ACHN (cell line): ENCODE measurements around the gene NPVF.

ENCODE experiments used
- DNase-seq: peaks from one replicate; pipeline ENCODE4 v3.0.0-alpha.2; 2015
- in situ Hi-C: cut with HindIII; loops from 2 replicates; pipeline ENCODE4 v1.10.0; 2017; ENCODE audit warnings: low sequenced_read_pairs, low pct_ligation_motif_present, low pct_unique_long_range_greater_than_20kb

NPVF gene, protein sequence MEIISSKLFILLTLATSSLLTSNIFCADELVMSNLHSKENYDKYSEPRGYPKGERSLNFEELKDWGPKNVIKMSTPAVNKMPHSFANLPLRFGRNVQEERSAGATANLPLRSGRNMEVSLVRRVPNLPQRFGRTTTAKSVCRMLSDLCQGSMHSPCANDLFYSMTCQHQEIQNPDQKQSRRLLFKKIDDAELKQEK

DNA sequence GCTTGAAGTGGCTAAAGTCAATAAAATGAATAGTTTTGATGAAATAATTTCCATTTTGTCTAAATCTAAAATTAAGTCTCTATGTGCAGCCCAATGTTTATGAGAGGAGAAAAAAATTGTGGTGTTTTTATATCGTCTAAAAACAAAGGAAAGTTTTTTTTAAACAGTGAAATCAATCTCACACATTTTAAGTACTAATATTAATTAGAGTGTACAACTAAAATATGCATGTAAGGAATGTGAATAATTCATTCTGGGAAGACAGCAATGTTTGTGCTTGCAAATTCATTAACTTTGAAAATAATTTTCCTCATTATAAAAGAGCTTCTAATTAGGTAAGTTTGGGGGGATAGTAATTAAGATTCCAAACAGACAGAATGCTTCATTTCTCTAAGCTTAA is at the start of gene NPVF:
Gene NPVF (minus strand): TSS at position 101 of the 400 bp plus-strand sequence. CDS start 47 bp downstream, at position 54.
- no peak for DNase-seq
- in situ Hi-C loops = no loop called here

DNA sequence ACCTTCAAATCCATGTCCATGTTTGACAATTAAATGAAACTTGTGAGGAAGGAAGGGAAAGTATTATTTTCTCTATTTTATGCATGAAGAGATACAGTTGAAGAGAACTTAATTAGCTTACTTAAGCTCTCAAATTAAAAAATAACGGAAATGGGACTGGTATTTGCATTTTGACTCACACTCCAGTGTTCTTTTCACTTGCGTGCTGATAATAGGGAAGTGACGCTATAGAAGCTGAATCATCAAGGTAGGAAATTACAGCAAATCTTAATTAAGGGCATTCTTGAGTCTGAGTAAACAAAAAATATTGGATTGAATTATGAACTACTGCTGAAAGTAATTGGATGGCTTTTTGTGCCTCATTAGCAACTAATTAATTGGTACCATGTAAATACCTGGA is 44.0 kb upstream of the NPVF start:
- DNase-seq = no peak
- in situ Hi-C loops = no loop called here

DNA sequence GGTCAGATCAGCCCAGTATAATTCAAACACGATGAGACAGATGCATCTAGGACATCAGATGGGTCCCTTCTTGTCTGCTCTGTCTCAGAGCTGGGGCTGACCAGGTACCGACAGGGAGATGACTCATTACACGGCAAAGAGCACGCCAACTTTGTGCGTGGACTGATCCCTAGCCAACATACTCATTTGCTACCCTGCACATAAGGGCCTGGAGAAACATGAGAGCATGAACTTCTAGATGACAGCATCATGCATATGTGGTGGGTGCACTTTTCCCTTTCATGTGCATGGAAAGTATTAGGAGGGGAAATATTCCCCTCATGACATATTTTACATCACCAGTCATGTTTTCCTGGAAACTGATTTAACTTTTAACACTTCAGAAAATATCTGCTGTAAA is 35.1 kb upstream of the NPVF start:
- no peak for DNase-seq
- in situ Hi-C loops = no loop called here

DNA sequence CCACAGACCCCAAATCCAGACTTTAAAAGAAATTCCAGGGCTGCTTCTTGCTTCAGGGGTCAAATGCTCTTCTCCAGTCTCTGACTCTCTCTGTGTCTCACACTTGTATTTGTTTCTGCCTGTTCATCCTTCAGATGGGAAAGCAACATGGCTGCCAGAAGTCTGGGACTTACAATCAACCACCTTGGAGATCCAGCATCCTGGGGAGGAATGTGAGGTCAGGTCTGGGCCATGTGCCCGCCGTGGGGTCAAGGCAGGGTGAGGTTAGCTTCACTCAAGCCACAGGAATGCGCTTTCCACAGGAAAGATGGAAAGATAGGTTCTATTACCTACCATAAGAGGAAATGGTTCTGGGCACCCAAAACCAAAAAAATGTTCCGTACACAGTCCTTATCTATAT is 34.3 kb upstream of the NPVF start:
- in situ Hi-C loops = no loop called here
- DNase-seq = peak; percentile 61

DNA sequence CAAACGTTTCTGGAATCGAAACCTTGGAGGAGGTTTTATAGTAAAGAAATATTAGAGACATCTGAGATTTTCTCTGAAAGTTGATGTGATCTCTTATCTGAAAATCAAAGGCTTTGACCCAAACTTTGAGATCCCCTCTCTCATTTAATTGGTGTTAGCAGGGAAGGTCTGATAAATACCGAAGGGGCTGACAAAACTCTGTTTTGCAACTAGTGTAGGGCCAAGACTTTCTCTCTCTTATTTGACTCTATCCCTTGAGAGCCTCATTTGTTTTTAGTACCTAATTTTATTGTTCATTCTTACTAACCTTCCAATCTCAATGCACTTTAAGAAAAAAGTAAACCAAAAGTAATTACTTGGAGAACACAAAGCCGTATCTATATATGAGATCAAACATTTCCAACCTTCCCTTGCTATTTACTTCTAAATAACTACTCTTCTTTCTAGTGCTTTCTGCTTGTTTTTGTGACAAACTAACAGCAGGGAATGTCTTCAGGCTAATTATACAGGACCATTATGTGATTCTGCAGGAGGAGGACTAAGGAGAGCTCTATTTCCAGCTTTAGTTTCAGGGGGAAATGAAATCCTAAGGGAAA is 33.4 kb upstream of the NPVF start:
- in situ Hi-C loops = no loop called here

DNA sequence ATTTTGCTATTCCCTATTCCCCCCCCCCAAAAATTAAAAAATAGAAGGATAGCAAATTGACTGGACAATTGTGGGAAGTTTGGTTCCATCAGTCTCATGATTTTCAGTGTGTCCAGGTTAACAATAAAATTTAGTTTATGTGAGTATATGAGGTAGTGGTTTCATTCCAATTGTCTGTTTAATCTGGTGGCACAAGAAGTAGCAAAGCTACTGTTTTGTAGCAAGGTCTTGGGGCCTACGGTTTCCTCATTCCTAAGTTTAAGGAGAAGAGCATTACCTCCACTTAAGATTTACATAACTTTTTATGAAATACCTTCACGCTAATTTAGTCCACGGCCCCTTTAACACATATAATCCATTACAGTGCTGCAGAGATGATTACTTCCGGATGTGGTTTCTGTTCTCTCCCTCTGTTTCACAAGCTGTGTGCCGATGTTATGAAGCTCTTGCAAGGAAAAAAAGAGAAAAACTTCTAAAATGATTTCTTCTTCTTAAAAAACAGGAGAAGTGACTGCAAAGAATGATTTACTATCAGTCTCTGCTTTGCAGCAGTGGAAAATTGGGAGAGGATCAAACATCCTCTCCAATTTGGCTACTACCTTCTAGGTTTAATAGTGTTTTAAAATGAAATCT is 32.7 kb upstream of the NPVF start:
- no peak for DNase-seq
- in situ Hi-C loops = no loop called here

More for the DNA sequence above, 33.4 kb upstream of the NPVF start:
- no peak for DNase-seq

DNA sequence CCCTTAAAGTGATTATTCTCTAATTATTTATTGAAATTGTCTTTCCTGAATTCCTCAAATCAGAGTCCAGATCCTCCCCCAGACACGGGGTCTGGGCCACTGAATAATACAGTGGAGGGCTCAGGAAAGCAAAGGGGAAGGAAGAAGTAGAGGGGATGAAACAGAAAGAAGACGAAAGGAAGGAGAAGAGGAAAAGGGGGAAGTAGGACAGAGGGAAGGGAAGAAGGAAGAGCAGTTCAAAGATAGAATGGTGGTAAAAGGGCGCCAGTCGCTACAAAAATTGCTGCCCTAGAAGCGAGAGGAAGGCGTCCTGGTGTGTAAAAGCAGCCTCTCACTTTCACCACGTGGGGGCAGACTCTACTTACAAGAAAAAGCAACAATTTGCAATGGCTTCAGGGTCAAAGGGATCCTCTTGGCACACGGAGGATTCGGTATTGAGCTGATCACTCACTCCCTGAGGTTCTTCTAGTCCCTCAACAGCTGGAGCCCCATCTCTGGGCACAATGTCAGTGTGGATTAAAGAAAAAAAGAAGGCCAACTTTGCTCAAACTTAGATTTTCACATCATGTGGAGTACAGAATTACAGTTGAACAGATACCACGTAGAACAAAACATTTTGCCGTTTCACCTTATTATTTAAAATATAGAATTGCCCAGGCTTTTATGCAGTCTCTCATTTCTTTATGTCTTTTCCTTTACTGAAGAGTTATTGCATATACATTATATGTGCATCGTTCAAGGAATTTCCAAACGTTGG is 31.4 kb upstream of the NPVF start:
- peak; percentile 87 for DNase-seq
- in situ Hi-C loops = no loop called here

DNA sequence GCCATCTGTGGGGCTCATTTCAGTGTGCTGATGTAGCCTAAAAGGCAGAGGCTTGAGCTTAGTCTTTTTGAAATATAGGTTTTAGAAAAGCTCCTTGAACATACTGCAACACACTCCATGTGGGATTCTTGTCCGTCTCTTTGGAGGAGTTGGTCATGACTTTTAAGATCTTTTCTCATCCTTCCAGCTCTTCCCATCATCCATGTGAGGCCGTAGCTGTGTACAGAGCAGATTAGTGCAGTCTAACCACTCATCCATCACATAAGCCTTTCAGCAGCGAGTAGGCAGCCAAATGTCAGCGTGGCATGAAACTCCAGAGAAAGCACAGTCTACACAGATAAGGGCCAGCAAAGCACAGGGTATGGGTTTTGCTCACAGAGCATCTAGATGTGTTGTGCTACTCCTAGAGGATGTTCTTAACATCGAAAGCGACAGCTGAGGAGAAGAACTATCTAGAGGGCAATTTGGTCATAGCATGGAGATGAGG is 28.1 kb upstream of the NPVF start:
- DNase-seq = no peak
- in situ Hi-C loops = no loop called here

DNA sequence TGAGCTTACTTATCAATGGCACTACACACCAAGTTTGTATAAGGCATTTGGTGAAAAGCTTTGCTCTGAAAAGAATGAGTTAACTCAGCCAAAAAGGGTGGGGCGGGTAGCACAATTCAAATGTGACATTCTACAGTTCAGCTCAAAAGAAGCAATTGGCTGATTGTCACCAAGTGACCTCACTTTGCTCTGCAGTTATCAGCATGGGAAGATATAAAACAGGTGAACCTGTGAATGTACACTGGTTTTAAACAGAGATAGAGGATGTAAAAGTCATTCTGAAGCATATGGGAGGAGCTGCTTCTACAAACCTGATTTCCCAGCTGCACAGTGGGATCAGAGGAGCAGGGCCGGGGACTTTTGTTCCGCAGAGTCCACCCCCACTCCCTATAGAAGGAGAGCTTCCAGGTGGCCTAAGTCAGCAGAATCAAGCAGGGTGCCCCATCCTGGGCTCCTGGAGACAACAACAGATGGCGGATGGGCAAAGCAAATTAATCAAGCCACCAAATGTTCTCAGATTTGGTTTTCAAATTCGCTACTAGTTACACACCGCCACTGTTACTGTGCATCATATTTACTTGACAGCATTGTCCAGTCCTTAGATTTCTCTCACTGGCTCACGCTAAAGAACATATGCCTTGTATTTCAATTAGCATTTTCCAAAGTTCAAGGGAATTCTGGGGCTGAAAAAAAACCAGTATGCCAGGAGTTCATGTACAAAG is 27.5 kb upstream of the NPVF start:
- DNase-seq = no peak
- in situ Hi-C loops = no loop called here

DNA sequence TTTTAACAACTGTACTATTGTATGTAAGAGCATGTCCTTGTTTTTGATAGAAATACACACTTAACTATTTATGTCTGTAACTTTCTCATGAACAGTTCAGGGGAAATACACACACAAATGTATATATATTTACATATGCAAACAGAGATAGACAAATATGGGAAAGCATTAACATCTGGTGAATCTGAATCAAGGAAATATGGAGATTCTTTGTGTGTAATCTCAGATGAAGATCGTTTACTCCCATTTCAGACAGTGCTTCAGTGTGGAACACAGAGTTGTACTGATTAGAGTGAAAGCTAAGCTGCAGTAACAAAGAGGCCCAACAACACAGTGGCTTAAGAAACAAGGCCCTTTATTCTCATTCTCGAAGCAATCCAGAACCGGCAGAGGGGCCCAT is 26.3 kb upstream of the NPVF start:
- in situ Hi-C loops = no loop called here
- DNase-seq = no peak

DNA sequence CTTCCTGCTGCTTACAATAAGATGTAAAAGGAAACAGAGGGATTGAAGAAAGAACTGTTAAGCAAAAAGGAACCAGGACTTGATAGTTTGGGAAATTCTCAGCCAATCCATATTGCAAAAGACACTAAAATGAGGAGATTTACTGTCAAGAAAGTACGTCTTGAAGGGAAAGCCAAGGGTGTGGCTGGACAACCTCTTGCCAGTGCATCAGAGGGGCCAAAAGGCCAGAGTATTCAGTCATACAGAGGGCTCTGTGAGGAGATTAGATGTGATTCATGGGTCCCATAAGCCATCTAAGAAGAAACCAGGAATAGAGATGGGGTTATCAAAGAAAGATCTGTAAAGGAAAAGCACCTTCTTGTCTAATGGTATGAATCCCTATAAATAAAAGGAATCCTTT is 25.4 kb upstream of the NPVF start:
- DNase-seq = no peak
- in situ Hi-C loops = no loop called here

DNA sequence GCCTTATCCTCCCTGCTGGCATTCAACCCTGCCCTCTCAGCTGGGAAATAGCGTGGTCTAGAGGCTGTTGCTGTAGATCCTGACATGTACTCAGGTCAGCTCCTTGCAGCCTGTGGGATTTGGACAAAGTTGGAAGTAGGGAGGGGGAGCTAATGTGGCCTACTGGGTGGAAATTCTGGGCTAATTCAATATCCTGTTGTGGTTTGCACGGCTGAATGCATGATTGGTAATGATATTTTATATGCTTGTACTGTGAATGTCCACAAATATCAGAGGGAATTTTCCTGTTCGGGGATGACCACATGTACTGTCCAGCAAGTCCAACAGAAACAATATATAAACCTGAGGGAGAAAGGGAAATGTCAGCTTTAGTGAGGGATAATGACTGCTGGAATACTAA is 22.1 kb upstream of the NPVF start:
- in situ Hi-C loops = no loop called here
- DNase-seq = no peak

DNA sequence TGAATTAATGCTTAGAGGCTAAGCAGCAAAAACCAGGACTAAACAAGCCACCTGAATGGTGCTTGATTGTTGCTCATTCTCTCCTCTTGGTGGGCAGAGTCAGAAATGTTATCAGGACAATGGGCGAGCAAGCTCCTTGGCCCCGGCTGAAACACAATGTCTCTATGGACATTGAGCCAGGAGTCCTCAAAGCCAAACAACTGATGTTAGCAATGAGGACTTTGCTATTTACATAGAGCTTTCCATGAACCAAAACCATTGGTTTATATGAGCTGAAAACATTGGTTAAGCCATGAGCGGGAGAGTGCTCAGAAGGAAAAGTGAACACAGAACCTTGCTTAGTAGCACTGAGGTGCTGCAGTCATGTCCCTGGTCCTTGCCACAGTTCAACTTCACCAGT is 21.5 kb upstream of the NPVF start:
- no peak for DNase-seq
- in situ Hi-C loops = no loop called here

DNA sequence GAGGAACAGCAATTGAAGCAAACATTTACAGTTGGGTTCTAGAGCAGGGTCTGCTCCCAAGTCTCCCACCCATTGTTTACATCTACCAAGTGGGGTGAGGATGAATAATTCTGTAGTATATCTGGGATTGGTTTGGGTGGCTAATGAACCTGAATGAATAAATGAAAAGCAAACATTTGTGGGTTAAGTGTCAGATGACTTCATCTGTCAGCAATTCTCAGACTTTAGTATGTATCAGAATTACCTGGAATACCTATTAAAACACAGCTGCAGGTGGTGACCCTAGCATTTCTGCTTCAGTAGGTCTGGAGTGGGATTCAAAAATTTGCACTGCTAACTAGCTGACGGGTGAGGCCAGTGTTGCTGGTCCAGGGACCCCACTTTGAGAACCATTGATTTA is 18.0 kb upstream of the NPVF start:
- DNase-seq = no peak
- in situ Hi-C loops = no loop called here

DNA sequence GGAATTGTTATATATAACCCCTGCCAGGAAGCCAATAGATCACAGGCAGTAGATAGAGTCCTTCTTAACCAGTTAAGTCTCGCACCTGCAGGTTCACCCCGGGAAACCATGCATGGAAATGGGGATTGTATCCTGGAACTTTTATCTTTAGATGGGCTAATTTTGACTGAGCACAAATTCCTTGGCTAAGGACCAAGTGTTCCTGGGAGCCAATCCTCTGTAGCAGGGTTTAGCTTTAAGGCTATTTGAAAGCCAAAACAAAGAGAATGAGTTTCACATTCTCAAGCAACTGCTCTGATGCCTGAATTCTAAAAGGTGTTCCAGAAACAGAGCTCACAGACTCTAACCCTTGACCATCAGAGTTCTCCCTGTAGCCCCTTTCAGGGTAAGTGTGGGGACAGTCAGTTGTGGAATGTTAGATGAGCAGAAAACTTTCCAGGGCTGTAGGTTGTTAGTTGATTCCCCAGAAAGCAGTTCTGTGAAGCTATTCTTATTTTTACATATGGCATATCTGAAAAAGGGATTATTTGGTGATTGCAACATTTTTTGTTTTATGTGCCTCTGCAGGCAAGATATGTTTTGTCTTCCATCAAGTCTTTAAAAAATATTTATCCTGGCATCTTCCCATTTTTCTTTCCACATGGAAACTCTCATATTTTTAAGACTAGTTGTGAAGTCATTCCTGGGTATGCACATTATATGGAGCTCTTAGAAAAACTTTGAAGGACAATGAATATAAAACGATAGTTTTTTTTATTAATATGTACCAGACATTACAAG is 16.2 kb upstream of the NPVF start:
- no peak for DNase-seq
- in situ Hi-C loops = no loop called here

DNA sequence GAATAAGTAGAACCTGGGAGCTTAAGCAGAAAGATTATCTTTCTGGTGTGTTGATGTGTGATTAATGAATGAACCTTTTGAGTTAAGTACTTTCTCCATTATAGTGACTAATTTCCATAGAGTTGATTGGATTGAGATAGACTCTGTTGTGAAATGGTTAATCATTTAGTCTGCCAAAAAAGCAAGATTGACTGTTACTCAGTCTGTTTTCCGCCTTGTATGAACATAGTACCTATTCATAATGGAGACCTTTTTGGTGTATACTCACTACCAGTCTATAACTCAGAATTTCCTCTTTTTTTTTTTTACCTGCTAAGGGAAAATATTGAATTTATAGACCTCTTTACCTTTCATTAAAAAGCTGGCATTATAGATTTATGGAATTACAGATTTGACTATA is 14.4 kb upstream of the NPVF start:
- DNase-seq = no peak
- in situ Hi-C loops = no loop called here

DNA sequence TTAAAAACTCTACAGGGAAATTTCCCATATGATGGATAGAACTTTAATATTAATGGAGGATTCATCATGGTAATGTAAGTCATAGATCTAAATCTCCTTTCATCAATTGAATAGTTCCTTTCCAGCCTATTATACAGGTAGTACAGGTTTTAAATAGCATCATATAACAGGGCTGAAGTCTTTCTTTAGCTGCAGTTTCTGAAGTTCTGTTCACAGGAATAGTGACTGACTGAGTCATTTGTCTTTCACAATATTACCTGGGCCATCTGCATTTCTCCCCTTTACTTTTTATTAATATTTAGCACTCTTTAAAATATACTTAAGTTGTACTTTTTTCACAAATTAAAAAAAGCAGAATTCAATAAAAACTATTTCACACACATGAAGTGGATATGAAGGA is 12.6 kb upstream of the NPVF start:
- in situ Hi-C loops = no loop called here
- DNase-seq = no peak

DNA sequence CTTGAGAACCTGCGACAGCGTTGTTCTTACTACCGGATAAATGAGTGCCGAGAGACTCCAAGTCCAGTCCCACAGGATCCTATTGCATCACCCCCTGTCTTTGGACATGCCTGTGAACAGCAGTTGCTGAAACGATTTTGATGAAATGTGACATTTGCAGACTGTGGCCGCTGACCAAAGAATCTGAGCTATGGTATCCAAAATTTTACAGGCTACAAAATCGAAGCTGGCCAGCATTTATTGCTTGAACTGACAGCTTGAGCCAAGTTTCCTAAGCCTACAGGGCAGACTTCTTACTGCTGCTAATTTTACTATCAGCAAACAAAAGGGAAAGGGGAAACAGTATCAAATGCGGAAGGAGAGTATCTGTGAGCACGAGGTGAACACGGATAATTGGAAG is 12.1 kb upstream of the NPVF start:
- no peak for DNase-seq
- in situ Hi-C loops = no loop called here
